Psoas muscle (tissue), 8 donors: Measurements from ENCODE around the gene PHAF1. TPM values are rescaled to one million over a fixed set of nuclear protein-coding genes. Genes with fewer than 3 reads are reported as not detected.

Experiments
- ATAC-seq, 4 donors: fragments of 200-7000 bp; cut with Tn5 transposase; one replicate each; pipeline ENCODE4 v1.9.1; 2020; ENCODE audit warnings: moderate library complexity in 3 of 4, mild to moderate bottlenecking in 2 of 4
- DNase-seq, 2 donors: peaks; one replicate each; pipeline ENCODE4 v3.0.0-alpha.2; 2020
- H3K27ac ChIP-seq: fragments of 200-600 bp; one replicate; pipeline ENCODE4 v1.8.0; 2022
- H3K27me3 ChIP-seq, 3 donors: fragments of 200-600 bp in 1 of 3; one replicate each; pipeline versions ENCODE4 v1.6.1 to v1.8.0; 2013 to 2022; ENCODE audit warnings: low read length in 2 of 3, mild to moderate bottlenecking in 2 of 3, moderate library complexity in 1 of 3; ENCODE audit not compliant: insufficient read depth in 3 of 3
- H3K36me3 ChIP-seq, 2 donors: fragments of 200-600 bp in 1 of 2; one replicate each; pipeline versions ENCODE4 v1.6.1 to v1.8.0; 2013 to 2022; ENCODE audit warnings: low read depth in 1 of 2, mild to moderate bottlenecking in 1 of 2, moderate library complexity in 1 of 2; ENCODE audit not compliant: insufficient read depth in 1 of 2
- H3K4me1 ChIP-seq: fragments of 200-600 bp; one replicate; pipeline ENCODE4 v1.8.0; 2022
- H3K4me3 ChIP-seq: fragments of 200-600 bp; one replicate; pipeline ENCODE4 v1.8.0; 2022; ENCODE audit warnings: mild to moderate bottlenecking
- H3K9me3 ChIP-seq: fragments of 200-600 bp; one replicate; pipeline ENCODE4 v1.8.0; 2022
- WGBS, 3 donors: extraction: QIAGEN DNeasy Blood & Tissue Kit; methylation state at CpG; one replicate each; pipeline versions ENCODE4 v1.1.6 to v1.1.7; 2013; 5-methylcytosine and 5-hydroxymethylcytosine counted together
- intact Hi-C, 2 donors: fragments of 100-400 bp; cut with DNase I; formaldehyde crosslinking; loops; one replicate each; pipeline versions ENCODE4 v1.11.0 to v1.14.2; 2022
- polyA plus RNA-seq, 3 donors: library from polyadenylated mRNA; stranded (reverse); fragments of 200-250 nt; gene quantifications; one replicate each; pipeline ENCODE4 v1.2.3, GENCODE V29; 2013
- total RNA-seq, 4 donors: library from RNA; stranded (reverse); fragmentation: NEBNext Ultra II Directional in 2 of 4; extraction: Animal tissue kit (Norgen Biotek cat#: 25700) in 2 of 4; gene quantifications; one replicate each; pipeline versions ENCODE4 v1.2.1 to v1.2.4, GENCODE V29; 2021 to 2023
- TF ChIP-seq, protein P1 (sequence below): fragments of 200-600 bp; IDR thresholded peaks from one replicate; pipeline ENCODE4 v1.8.0; 2022; ENCODE audit warnings: antibody characterized with exemption
- donor health status: healthy with polysubstance abuse.
- donor health status: DM: no; HTN: no; CAD: no; lungs with moderate emphysema.
- donor health status: Bipolar disorder and iron deficiency.
- donor health status: healthy.
- donor health status: DM: yes; HTN: yes; CAD: no.
- donor health status: DM: no; HTN: no; CAD: no.
- donor health status: DM: no; HTN: no; CAD: no.
- donor health status: DM: yes; HTN: yes; CAD: no.

PHAF1 gene
- total and polyA plus RNA-seq, 7 donors, result 12.2 to 60.4 (median 15.4) TPM

- DNase-seq, result no peak
- Histone ChIP-seq H3K9me3 (no peaks in the 10 kb centered on the region), H3K4me1 (peaks cover 41% of the 10 kb centered on the region), H3K36me3 (peaks cover 21 to 53% of the 10 kb centered on the region in 2 donors), H3K4me3 (no peak overlapping the region), H3K27ac (peak overlapping the region; percentile 53), H3K27me3 (no peaks in the 10 kb centered on the region)
- 71 to 77% (median 77%) methylated on average over 3 of the region's 3 CpGs for WGBS, 3 donors
- TF ChIP-seq, protein P1, sequence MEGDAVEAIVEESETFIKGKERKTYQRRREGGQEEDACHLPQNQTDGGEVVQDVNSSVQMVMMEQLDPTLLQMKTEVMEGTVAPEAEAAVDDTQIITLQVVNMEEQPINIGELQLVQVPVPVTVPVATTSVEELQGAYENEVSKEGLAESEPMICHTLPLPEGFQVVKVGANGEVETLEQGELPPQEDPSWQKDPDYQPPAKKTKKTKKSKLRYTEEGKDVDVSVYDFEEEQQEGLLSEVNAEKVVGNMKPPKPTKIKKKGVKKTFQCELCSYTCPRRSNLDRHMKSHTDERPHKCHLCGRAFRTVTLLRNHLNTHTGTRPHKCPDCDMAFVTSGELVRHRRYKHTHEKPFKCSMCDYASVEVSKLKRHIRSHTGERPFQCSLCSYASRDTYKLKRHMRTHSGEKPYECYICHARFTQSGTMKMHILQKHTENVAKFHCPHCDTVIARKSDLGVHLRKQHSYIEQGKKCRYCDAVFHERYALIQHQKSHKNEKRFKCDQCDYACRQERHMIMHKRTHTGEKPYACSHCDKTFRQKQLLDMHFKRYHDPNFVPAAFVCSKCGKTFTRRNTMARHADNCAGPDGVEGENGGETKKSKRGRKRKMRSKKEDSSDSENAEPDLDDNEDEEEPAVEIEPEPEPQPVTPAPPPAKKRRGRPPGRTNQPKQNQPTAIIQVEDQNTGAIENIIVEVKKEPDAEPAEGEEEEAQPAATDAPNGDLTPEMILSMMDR, result no peak
- intact Hi-C loops, result no loop called here
- ATAC-seq, result peak; percentile 40 to 70 (median 60)
Measured at GRCh38 chr16:67128887-67129286, 19.1 kb downstream of the PHAF1 start.

DNA sequence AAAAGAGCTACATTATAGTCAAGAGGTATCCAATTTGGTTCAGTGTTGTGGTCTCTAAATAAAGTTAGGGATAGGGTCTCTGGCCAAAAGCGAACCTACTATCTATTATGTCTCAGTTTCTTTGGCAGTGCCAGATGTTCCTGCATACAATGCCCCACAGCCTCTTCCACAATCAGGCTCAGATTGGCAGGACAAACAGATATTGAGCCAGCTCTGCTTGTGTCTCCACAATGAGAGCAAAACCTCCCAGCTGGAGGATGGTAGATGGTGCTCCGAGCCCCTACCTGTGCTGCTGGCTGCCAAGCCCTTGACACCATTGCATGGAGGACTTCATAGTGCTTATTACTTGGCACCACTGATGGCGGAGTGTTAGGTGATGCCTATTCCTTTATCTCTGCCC, 19.7 kb downstream of the PHAF1 start:
- peaks cover 36% of the 10 kb centered on the region for H3K4me1 ChIP-seq
- DNase-seq, result no peak
- WGBS, 3 donors, result 86 to 97% (median 97%) methylated on average over 3 of the region's 3 CpGs
- no peak overlapping the region for H3K4me3 ChIP-seq
- intact Hi-C loops, result no loop called here
- peak in 2 of 4 donors; percentile 16 to 22 for ATAC-seq
- TF ChIP-seq, protein P1, result no peak
- H3K36me3 ChIP-seq, result peaks cover 21 to 53% of the 10 kb centered on the region in 2 donors
- peak overlapping the region; percentile 53 for H3K27ac ChIP-seq
- no peaks in the 10 kb centered on the region for H3K9me3 ChIP-seq
- H3K27me3 ChIP-seq, result no peaks in the 10 kb centered on the region

DNA sequence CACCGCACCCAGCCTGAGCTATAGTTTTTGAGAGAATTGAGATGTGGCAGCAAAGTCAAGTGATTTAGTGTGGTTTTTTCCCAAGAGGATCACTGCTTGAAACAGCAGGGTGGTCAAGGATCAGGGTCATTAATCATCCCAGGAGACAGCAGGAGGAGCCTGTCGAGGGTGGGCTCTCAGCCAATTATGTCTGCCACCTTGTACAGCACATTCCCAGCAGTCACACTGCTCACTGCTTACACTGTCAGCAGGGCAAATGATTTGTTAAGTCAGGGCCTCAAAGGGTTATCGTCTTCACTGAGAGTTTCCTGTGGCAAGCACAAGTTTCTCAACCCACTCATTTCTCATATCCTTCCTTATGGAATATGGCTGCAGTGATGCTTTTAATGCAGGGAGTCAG, 27.9 kb downstream of the PHAF1 start:
- WGBS, 3 donors, result 41 to 52% (median 48%) methylated on average over 3 of the region's 3 CpGs
- H3K27me3 ChIP-seq, result no peaks in the 10 kb centered on the region
- H3K9me3 ChIP-seq, result no peaks in the 10 kb centered on the region
- DNase-seq (no peak), ATAC-seq (no peak)
- H3K4me3 ChIP-seq, result no peak overlapping the region
- no peak overlapping the region for H3K27ac ChIP-seq
- peaks cover 25 to 100% of the 10 kb centered on the region in 2 donors for H3K36me3 ChIP-seq
- H3K4me1 ChIP-seq, result no peaks in the 10 kb centered on the region
- intact Hi-C loops, result no loop called here
- TF ChIP-seq, protein P1, result no peak

DNA sequence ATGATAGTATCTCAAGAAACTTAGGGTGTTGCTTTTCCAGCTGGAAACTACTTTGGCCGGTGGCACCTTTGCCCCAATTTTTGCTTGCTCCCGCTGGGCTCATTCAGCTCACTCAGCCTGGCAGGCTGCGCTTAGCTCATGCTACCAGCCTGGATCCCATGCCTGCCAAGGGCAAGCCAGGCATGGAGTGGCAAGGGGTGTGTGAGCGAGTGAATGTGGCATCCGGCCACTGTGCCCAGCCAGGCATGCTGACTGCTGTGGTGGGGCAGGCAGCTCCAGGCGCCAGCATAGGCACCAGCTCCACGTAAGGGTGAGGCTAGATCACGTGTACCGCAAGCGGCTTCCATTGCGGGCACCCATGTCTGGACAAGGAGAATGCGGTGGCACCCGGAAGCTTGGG, 31.6 kb downstream of the PHAF1 start:
- WGBS, 3 donors, result 80 to 91% (median 85%) methylated on average over 12 to 13 of the region's 13 CpGs
- Histone ChIP-seq H3K27me3 (no peaks in the 10 kb centered on the region), H3K4me1 (no peaks in the 10 kb centered on the region), H3K9me3 (no peaks in the 10 kb centered on the region), H3K36me3 (peaks cover 16 to 100% of the 10 kb centered on the region in 2 donors), H3K27ac (peak overlapping the region; percentile 41), H3K4me3 (no peak overlapping the region)
- intact Hi-C loops, result no loop called here
- ATAC-seq (peak; percentile 81 to 90 (median 87)), DNase-seq (peak in 1 of 2 donors; percentile 75)
- TF ChIP-seq, protein P1, result no peak

- no peak overlapping the region for H3K27ac ChIP-seq
- no peak for ATAC-seq
- H3K4me3 ChIP-seq, result no peak overlapping the region
- H3K27me3 ChIP-seq, result no peaks in the 10 kb centered on the region
- TF ChIP-seq, protein P1, result no peak
- H3K9me3 ChIP-seq, result no peaks in the 10 kb centered on the region
- H3K4me1 ChIP-seq, result no peaks in the 10 kb centered on the region
- 89 to 97% (median 91%) methylated on average over 9 of the region's 9 CpGs for WGBS, 3 donors
- peaks cover 22 to 100% of the 10 kb centered on the region in 2 donors for H3K36me3 ChIP-seq
- intact Hi-C loops, result no loop called here
- DNase-seq, result no peak
Measured at GRCh38 chr16:67142342-67142741, 32.6 kb downstream of the PHAF1 start.
